Measurements from ENCODE around the gene GNG14.

The GNG14 gene

DNA sequence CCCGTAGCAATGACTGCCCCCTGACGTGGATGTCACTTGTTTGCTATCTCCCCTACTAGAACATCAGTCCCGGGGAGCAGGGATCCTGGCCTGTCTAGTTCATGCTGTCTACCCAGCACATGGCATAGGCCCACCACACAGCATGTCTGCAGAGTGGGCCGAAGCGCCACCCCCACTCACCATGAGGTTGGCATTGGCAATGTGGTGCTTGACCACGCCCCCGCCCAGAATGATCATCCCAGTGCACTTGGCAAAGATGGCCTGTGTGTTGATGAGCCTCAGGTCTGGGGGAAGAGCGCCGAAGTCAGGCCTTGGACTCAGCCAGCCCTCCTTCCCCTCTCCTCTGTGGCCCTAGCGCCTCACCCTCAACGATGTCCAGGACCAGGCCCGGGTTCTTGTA, 10.9 kb upstream of the GNG14 start:
- TF ChIP-seq, protein P1, sequence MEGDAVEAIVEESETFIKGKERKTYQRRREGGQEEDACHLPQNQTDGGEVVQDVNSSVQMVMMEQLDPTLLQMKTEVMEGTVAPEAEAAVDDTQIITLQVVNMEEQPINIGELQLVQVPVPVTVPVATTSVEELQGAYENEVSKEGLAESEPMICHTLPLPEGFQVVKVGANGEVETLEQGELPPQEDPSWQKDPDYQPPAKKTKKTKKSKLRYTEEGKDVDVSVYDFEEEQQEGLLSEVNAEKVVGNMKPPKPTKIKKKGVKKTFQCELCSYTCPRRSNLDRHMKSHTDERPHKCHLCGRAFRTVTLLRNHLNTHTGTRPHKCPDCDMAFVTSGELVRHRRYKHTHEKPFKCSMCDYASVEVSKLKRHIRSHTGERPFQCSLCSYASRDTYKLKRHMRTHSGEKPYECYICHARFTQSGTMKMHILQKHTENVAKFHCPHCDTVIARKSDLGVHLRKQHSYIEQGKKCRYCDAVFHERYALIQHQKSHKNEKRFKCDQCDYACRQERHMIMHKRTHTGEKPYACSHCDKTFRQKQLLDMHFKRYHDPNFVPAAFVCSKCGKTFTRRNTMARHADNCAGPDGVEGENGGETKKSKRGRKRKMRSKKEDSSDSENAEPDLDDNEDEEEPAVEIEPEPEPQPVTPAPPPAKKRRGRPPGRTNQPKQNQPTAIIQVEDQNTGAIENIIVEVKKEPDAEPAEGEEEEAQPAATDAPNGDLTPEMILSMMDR (IDR thresholded peaks at IDR 0.05): no peak

DNA sequence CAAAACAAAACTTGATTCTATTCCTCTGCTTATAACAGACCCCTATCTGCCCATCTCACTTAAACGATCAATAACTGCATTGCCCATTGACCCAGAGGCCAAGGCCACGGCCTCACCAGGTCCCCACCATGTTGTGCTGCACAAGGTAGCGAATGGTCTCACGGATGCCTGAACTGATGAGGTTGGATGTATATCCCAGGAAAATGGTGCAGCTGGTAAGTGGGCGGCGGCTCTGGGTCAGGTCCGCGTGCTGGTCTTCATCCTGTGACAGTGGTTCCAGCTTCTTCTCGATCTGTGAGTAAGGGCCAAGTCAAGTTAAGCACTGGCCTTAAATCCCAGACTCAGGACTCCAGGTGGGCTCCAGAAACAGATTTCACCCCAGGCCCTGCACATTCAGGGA, 7.8 kb upstream of the GNG14 start:
- TF ChIP-seq, protein P1 (IDR thresholded peaks at IDR 0.05): no peak

DNA sequence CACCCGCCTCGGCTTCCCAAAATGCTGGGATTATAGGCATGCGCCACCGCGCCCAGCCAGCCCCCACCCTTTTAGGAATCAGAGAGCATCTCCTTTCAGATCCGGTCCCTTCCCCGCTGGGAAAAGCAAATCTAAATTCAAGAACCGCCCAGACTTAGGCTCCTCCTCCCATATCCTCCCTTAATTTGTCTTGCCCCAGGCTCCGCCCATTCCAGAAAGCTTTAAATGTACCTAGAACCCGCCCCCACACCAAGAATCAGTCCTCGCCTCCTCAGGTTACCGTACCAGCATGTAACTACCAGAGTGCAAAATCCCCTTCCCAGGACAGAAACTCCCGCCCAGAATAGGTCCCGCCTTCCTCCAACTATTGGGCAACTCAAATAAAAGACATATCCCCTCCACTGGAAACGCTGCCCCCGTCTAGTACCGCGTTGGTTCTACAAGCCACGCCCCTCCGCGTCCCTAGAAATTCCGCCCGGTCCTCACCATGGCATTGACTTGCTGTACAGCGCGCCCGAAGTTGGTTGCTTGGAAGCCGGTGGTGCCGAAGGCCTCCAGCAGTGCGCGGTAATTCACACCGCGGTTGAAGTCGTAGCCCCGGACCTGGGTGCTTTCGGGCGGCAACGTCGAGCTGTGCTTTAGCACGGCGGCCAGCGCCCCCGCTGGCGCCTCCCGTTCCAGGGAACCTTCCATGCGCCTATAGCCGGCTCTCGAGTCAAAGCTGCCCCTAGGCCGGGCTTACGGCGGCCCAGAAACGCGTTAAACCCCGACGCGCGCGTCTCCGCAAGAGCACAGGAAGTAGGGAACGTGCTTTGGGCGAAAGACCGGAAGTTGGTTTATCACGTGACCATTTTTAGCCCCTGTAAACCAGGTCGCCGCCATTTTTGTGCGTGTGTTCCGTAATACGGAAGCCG, 6.5 kb upstream of the GNG14 start, which contains the start of gene DHPS:
DHPS (minus strand) TSS at position 807 of the 914 bp plus-strand sequence; CDS start at position 693, 114 bp downstream.
- TF ChIP-seq, protein P1 (IDR thresholded peaks at IDR 0.05): no peak

DNA sequence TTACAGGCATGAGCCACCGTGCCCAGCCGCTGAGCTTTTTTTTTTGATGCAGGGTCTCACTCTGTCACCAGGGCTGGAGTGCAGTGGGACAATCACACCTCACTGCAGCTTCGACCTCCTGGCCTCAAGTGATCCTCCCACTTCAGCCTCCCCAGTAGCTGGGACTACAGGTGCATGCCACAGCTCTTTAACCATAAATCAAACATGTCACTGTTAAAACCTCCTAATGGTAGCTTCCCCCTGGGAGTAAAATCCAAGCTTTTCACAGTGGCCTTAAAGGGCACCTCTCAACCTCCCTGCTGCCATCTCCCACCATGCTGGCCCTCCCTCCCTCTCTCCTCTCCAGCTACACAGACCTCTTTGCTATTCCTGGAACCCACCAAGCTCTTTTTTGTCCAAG, 2.0 kb upstream of the GNG14 start:
- TF ChIP-seq, protein P1 (IDR thresholded peaks at IDR 0.05): no peak

DNA sequence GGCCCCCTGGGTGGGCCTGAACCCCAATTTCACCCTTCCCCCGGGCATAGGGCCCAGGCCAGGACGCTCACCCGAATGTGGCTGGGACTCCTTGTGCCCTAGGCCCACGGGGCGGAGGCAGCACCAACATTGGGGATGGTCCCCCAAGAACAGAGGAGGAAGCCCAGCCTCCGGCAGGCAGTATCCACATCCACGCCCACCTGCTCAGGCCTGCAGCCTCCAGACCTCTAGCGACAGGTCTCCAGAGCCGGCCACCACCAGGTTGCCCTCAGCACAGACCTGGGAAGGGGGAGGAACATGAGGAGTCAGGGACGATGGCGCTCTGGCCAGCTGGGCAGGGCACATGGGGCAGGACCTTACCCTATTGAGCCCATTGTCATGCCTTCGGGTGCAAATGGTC, 1.2 kb downstream of the GNG14 start:
- TF ChIP-seq, protein P1 (IDR thresholded peaks at IDR 0.05): no peak

GRCh38 chr19:12689581-12690216, 1.9 kb downstream of the GNG14 start:
- TF ChIP-seq, protein P1 (IDR thresholded peaks at IDR 0.05): no peak

DNA sequence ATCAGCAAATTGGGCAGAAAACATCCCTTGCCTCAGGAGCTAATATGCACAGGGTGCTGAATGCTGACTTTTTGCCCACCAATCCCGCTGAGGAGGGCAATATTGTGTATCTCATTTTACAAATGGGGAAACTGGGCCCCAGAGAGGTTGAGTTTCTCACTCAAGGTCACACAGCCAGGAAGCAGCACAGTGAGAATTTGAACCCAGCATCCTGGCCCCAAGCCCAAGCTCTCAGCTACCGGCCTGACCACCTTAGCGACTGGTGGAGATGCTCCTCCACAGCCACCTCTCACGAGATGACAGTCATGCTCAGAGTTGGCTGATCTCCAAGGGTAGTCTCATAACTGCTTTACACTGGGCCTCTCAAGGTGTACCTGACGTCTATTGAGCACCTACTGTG, 5.2 kb downstream of the GNG14 start:
- TF ChIP-seq, protein P1 (IDR thresholded peaks at IDR 0.05): no peak
